GM19395 (cell line): ENCODE data around the gene STIMATE.

Experiments
- ATAC-seq: cut with Tn5 transposase; IDR thresholded peaks from one replicate; pipeline ENCODE4 v1.9.1; 2021; ENCODE audit warnings: mild to moderate bottlenecking, moderate library complexity; ENCODE audit not compliant: unreplicated experiment

Gene STIMATE

GRCh38 chr3:52843108-52843865 is 54.1 kb downstream of the STIMATE start:
- no peak for ATAC-seq

DNA sequence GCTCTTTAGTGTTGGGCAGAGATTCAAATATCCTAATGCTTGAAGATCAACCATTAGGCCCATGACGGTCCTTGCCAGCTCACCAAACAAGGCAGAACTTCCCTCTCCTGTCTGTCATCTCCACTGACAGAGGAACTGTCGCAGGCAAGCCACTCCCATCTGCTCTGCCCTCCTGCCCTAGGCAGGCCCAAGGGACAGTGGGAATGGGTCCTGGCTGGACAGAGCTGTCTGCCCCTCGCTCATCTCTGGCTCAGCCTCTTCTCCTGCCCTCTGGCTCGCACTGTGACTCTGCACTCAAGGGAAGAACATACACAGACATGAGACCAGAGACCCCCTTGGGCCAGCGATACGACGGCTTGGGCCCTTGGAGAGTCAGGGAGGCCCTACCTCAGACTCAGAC is 54.9 kb downstream of the STIMATE start:
- ATAC-seq: no peak

DNA sequence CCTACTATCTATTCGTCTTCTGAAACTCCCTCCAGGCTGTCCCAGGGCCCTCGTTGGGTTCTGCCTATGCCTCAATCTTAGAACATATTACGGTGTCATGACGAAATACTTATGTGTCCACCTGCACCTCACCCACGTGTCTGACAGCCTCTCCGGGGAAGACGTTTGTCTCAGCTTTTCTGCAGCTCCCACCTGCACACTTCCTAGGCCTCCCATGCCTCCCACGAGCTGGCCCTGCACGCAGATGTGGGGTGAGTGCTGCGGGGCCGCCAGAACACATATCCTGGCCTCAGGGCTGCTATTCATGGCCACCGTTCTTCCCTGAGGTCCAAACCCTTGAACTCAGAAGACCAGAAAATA is 55.4 kb downstream of the STIMATE start:
- no peak for ATAC-seq

GRCh38 chr3:52841211-52841980 is 56.0 kb downstream of the STIMATE start:
- ATAC-seq: no peak

- ATAC-seq: no peak
These were observed 57.3 kb downstream of the STIMATE start for GRCh38 chr3:52839892-52840545.

GRCh38 chr3:52839268-52839575 is 58.1 kb downstream of the STIMATE start:
- no peak for ATAC-seq

GRCh38 chr3:52838561-52839267 is 58.6 kb downstream of the STIMATE start:
- no peak for ATAC-seq

- ATAC-seq: no peak
These were observed 60.4 kb downstream of the STIMATE start for GRCh38 chr3:52836986-52837385.

DNA sequence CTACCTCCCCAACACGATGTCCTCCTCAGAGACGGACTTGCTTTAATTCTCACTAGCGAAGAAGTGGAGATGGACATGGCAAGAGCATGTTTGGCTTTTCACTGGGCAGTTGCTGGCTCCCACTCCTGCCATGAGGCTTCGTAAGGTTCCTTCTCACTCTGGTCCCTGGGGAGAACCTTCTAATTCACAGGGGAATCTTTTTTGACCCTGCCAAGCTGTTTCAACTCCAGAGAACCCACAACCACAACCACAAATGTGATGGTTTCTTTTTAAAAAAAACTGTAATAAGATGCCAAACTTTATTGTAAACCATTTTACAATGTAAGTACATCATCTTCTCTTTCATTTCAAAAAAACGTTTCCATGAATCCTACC is 60.9 kb downstream of the STIMATE start:
- no peak for ATAC-seq

GRCh38 chr3:52835766-52836470 is 61.4 kb downstream of the STIMATE start:
- no peak for ATAC-seq

- ATAC-seq: no peak
These were observed 62.4 kb downstream of the STIMATE start, which contains the start of gene MUSTN1 for GRCh38 chr3:52834871-52835501. Gene MUSTN1 (minus strand): TSS chr3:52835019. CDS start chr3:52834948, 71 bp downstream.

GRCh38 chr3:52833202-52833601 is 64.1 kb downstream of the STIMATE start:
- no peak for ATAC-seq

- no peak for ATAC-seq
These were observed 65.6 kb downstream of the STIMATE start for GRCh38 chr3:52831500-52832301.

DNA sequence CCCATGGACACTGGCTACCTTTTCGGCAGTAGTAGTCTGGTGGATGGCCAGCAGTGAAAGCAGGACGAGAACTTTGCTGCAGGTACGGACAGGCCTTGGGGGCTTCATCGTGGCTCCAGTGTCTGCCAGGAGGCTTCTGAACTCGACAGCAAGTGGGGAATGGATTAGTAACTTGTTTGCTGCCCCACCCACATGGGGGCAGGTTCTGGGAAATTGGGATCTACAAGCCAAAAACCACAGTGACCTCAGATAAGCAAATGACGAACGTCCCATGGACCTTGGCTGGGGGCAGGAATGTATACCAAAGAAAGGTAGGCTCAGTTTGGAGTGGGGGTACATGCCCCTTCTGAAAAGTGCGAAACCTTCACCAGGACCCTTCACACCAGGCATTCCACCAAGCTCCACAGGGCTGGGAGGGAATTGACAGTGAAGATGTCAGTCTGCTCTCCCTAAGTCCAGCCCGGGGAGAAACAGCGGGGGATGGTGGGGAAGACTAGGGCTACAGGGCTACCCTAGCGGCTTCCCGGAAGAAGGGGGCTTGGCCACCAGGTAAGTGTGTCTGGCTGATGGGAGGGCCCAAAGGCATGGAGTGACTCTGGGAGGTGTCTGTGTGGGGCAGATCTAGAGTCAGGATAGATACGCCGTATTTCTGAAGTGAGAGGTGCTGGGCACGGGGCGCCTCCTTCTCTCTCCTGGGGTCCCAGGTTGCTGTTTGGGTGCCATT is 66.7 kb downstream of the STIMATE start, which contains the start of gene ITIH4:
Gene ITIH4, minus strand, starts transcription at position 138 of the 724 bp plus-strand sequence. Its CDS starts 30 bp downstream, at position 108.
- ATAC-seq: no peak

- ATAC-seq: no peak
These were observed 67.4 kb downstream of the STIMATE start for GRCh38 chr3:52829906-52830463.

DNA sequence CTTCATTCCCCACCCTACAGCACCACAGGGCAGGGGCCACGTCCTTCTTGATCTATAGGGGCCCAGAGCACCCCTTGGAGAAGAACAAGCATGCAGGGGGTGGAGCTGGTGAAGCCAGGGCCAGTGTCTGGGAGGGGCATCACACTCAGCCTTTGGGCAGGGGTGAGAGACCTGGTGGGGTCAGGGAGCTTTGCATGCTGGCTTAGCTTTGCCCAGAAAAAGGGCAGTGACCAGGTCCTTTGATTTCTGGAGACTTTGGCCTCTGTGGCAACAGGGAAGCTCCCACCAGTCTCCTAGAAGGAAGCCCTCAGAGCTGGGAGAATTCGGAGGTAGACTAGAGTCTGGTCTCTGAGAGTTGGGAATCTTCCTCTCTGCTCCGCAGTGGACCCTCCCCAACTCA is 67.9 kb downstream of the STIMATE start:
- no peak for ATAC-seq

- ATAC-seq: no peak
These were observed 69.4 kb downstream of the STIMATE start for GRCh38 chr3:52827866-52828376.

DNA sequence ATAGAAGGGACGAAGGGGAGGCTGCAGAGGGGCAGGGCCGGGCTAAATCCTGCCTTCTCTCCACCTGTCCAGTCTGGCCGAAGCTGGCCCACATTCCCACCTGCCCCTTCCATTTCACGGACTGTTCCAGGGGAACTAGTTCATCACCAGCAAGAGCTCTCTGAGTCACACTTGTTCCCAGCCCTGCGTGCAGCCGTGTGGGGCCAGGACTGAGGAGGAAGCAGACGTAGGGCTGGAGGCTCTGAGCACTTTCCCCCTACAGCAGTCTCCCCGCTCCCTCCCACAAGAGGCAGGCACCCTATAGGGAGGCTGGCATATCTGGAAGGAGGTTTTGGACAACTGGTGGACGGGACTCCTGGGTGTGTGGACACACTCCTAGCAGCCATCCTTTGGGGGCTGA is 69.9 kb downstream of the STIMATE start:
- ATAC-seq: no peak
